WTC11 (cell line): ENCODE results near the gene UROC1. TPM values are rescaled to one million over a fixed set of nuclear protein-coding genes. Genes with fewer than 3 reads are reported as not detected.

Source experiments
- ATAC-seq: fragments of 200-7000 bp; cut with Tn5 transposase; 2 replicates; pipeline ENCODE4 v1.10.0; 2021; ENCODE audit warnings: mild to moderate bottlenecking, moderate library complexity
- CTCF ChIA-PET: fragments of 300-600 bp; sonication (Branson Sonifier 250); formaldehyde crosslinking; loops from one replicate; lab custom pipeline; 2021; ENCODE audit warnings: antibody characterized with exemption; lab: Charles Lee
- POLR2A ChIA-PET: fragments of 350-600 bp; sonication (Branson Sonifier 250); formaldehyde crosslinking; loops from one replicate; lab custom pipeline; 2021; ENCODE audit warnings: antibody characterized with exemption; lab: Charles Lee
- DNase-seq: peaks from one replicate; pipeline ENCODE4 v3.0.0; 2021; ENCODE audit warnings: low spot score
- H3K27ac Mint-ChIP-seq: 2 replicates; pipeline ENCODE4 v1.8.0; 2021; ENCODE audit warnings: mixed read lengths
- H3K27me3 Mint-ChIP-seq: 2 replicates; pipeline ENCODE4 v1.8.0; 2021; ENCODE audit warnings: low read depth, mild to moderate bottlenecking, moderate library complexity, mixed read lengths
- H3K36me3 Mint-ChIP-seq: 2 replicates; pipeline ENCODE4 v1.8.0; 2021; ENCODE audit warnings: mixed read lengths
- H3K4me1 Mint-ChIP-seq: 2 replicates; pipeline ENCODE4 v1.8.0; 2022; ENCODE audit warnings: mixed read lengths
- H3K4me3 Mint-ChIP-seq: 2 replicates; pipeline ENCODE4 v1.8.0; 2021; ENCODE audit warnings: mild to moderate bottlenecking, moderate library complexity, mixed read lengths
- H3K9me3 Mint-ChIP-seq: 2 replicates; pipeline ENCODE4 v1.8.0; 2021; ENCODE audit warnings: mixed read lengths
- AFF4 ChIP-seq: sonication (generic); formaldehyde crosslinking; IDR thresholded peaks from 2 replicates; pipeline ENCODE4 v1.8.1; 2023; ENCODE audit warnings: mild to moderate bottlenecking, missing genetic modification reagents, borderline replicate concordance
- ATF1 ChIP-seq: sonication (generic); formaldehyde crosslinking; IDR thresholded peaks from 2 replicates; pipeline ENCODE4 v1.8.1; 2023; ENCODE audit warnings: mild to moderate bottlenecking, moderate library complexity, missing genetic modification reagents
- E2F4 ChIP-seq: sonication (generic); formaldehyde crosslinking; IDR thresholded peaks from 2 replicates; pipeline ENCODE4 v1.8.1; 2022; ENCODE audit warnings: low read depth, mild to moderate bottlenecking, moderate library complexity, missing genetic modification reagents, borderline replicate concordance
- E2F5 ChIP-seq: sonication (generic); formaldehyde crosslinking; IDR thresholded peaks from 2 replicates; pipeline ENCODE4 v1.8.1; 2022; ENCODE audit warnings: mild to moderate bottlenecking, moderate library complexity, missing genetic modification reagents
- EMX1 ChIP-seq: fragments of 250-450 bp; sonication (Bioruptor Pico); IDR thresholded peaks from 2 replicates; pipeline ENCODE4 v1.8.0; 2021; ENCODE audit warnings: mild to moderate bottlenecking
- ETV6 ChIP-seq: sonication (generic); formaldehyde crosslinking; IDR thresholded peaks from 2 replicates; pipeline ENCODE4 v1.8.1; 2022; ENCODE audit warnings: mild to moderate bottlenecking, missing genetic modification reagents
- FOXP1 ChIP-seq: sonication (generic); formaldehyde crosslinking; IDR thresholded peaks from 2 replicates; pipeline ENCODE4 v1.8.0; 2022; ENCODE audit warnings: missing genetic modification reagents, mild to moderate bottlenecking, moderate library complexity, borderline replicate concordance
- GABPB1 ChIP-seq: sonication (generic); formaldehyde crosslinking; IDR thresholded peaks from 2 replicates; pipeline ENCODE4 v1.8.1; 2023; ENCODE audit warnings: mild to moderate bottlenecking, missing genetic modification reagents
- GRHL2 ChIP-seq: fragments of 250-450 bp; sonication (Bioruptor Pico); IDR thresholded peaks from 2 replicates; pipeline ENCODE4 v1.8.0; 2022; ENCODE audit warnings: mild to moderate bottlenecking, moderate library complexity; ENCODE audit not compliant: insufficient replicate concordance, severe bottlenecking
- GTF2I ChIP-seq: fragments of 250-450 bp; sonication (Bioruptor Pico); conservative IDR thresholded peaks from 2 replicates; pipeline ENCODE4 v1.4.0; 2021; ENCODE audit warnings: mild to moderate bottlenecking
- HMGXB4 ChIP-seq: sonication (generic); formaldehyde crosslinking; IDR thresholded peaks from 2 replicates; pipeline ENCODE4 v1.8.1; 2023; ENCODE audit warnings: mild to moderate bottlenecking, moderate library complexity, missing genetic modification reagents
- MLX ChIP-seq: sonication (generic); formaldehyde crosslinking; IDR thresholded peaks from 2 replicates; pipeline ENCODE4 v1.8.1; 2023; ENCODE audit warnings: mild to moderate bottlenecking, missing genetic modification reagents, moderate library complexity
- MYBL2 ChIP-seq: sonication (generic); formaldehyde crosslinking; IDR thresholded peaks from 2 replicates; pipeline ENCODE4 v1.8.1; 2023; ENCODE audit warnings: mild to moderate bottlenecking, moderate library complexity, missing genetic modification reagents
- NFATC4 ChIP-seq: fragments of 250-450 bp; sonication (Bioruptor Pico); IDR thresholded peaks from 2 replicates; pipeline ENCODE4 v1.9.0; 2021; ENCODE audit warnings: mild to moderate bottlenecking
- NR1H2 ChIP-seq: sonication (generic); formaldehyde crosslinking; IDR thresholded peaks from 2 replicates; pipeline ENCODE4 v1.9.0; 2021; ENCODE audit warnings: mild to moderate bottlenecking, moderate library complexity, missing genetic modification reagents
- RORB ChIP-seq: fragments of 250-450 bp; sonication (Bioruptor Pico); IDR thresholded peaks from 2 replicates; pipeline ENCODE4 v1.9.0; 2021; ENCODE audit warnings: mild to moderate bottlenecking
- SMAD3 ChIP-seq: sonication (generic); formaldehyde crosslinking; IDR thresholded peaks from 2 replicates; pipeline ENCODE4 v1.8.0; 2022; ENCODE audit warnings: missing genetic modification reagents, mild to moderate bottlenecking, borderline replicate concordance
- SOX15 ChIP-seq: fragments of 250-450 bp; sonication (Bioruptor Pico); IDR thresholded peaks from 2 replicates; pipeline ENCODE4 v1.9.0; 2021; ENCODE audit warnings: mild to moderate bottlenecking
- TCF7 ChIP-seq: sonication (generic); formaldehyde crosslinking; IDR thresholded peaks from 2 replicates; pipeline ENCODE4 v1.8.0; 2022; ENCODE audit warnings: mild to moderate bottlenecking, low read depth, missing genetic modification reagents, moderate library complexity
- TEAD4 ChIP-seq: sonication (generic); formaldehyde crosslinking; IDR thresholded peaks from 2 replicates; pipeline ENCODE4 v1.8.0; 2022; ENCODE audit warnings: mild to moderate bottlenecking, missing genetic modification reagents
- ZBTB43 ChIP-seq: sonication (generic); formaldehyde crosslinking; IDR thresholded peaks from 2 replicates; pipeline ENCODE4 v1.8.1; 2023; ENCODE audit warnings: mild to moderate bottlenecking, missing genetic modification reagents
- ZNF138 ChIP-seq: sonication (generic); formaldehyde crosslinking; conservative IDR thresholded peaks from 2 replicates; pipeline ENCODE4 v1.8.1; 2022; ENCODE audit warnings: mild to moderate bottlenecking, moderate library complexity, missing genetic modification reagents
- ZNF532 ChIP-seq: fragments of 250-450 bp; sonication (Bioruptor Pico); IDR thresholded peaks from 2 replicates; pipeline ENCODE4 v1.9.0; 2021; ENCODE audit warnings: mild to moderate bottlenecking, borderline replicate concordance
- total RNA-seq: library from RNA; stranded (reverse); gene quantifications from 3 replicates; pipeline ENCODE4 v1.2.3, GENCODE V29; 2021

Gene UROC1
- total RNA-seq, 1 experiment from 2014 or later = not detected

GRCh38 chr3:126465928-126466544, 51.5 kb downstream of the UROC1 start (continued):
- TF ChIP-seq SOX15 (CRISPR knock-in tag) (no peak), ZBTB43 (CRISPR knock-in tag) (no peak), GTF2I (CRISPR knock-in tag) (no peak), GABPB1 (CRISPR knock-in tag) (no peak), MLX (CRISPR knock-in tag) (no peak), E2F5 (CRISPR knock-in tag) (no peak)

GRCh38 chr3:126464997-126465396, 52.6 kb downstream of the UROC1 start:
- Mint-ChIP-seq H3K4me3 (no peak overlapping the region), H3K4me1 (no peaks in the 10 kb centered on the region), H3K36me3 (peaks cover 76% of the 10 kb centered on the region), H3K9me3 (no peaks in the 10 kb centered on the region), H3K27ac (no peak overlapping the region), H3K27me3 (no peaks in the 10 kb centered on the region)
- POLR2A ChIA-PET = no interaction called here
- DNase-seq (peak; percentile 5), ATAC-seq (no peak)
- CTCF ChIA-PET = no interaction called here
- no peak for TF ChIP-seq E2F4 (CRISPR knock-in tag)
- no peak for TF ChIP-seq ZNF532 (CRISPR knock-in tag)
- no peak for TF ChIP-seq MYBL2 (CRISPR knock-in tag)
- TF ChIP-seq ETV6 (CRISPR knock-in tag) = no peak
- TF ChIP-seq ZNF138 (CRISPR knock-in tag) = no peak
- TF ChIP-seq RORB = no peak
- TF ChIP-seq EMX1 (CRISPR knock-in tag) = no peak
- TF ChIP-seq NFATC4 (CRISPR knock-in tag) = no peak
- no peak for TF ChIP-seq FOXP1 (CRISPR knock-in tag)
- TF ChIP-seq AFF4 (CRISPR knock-in tag) = no peak
- TF ChIP-seq GRHL2 (CRISPR knock-in tag) = no peak
- no peak for TF ChIP-seq TEAD4 (CRISPR knock-in tag)
- no peak for TF ChIP-seq ATF1 (CRISPR knock-in tag)
- TF ChIP-seq HMGXB4 (CRISPR knock-in tag) = no peak
- no peak for TF ChIP-seq SMAD3 (CRISPR knock-in tag)
- no peak for TF ChIP-seq SOX15 (CRISPR knock-in tag)
- TF ChIP-seq TCF7 (CRISPR knock-in tag) = no peak
- no peak for TF ChIP-seq NR1H2 (CRISPR knock-in tag)
